Activated CD4-positive, alpha-beta T cell treated with anti-CD3 and anti-CD28 coated beads for 36 hours (primary cell): ENCODE measurements around the gene PHF5A. TPM values are rescaled to one million over a fixed set of nuclear protein-coding genes. Genes with fewer than 3 reads are reported as not detected.

Experiments
- ATAC-seq: fragments of 200-7000 bp; cut with Tn5 transposase; one replicate; pipeline ENCODE4 v1.10.0; 2021; ENCODE audit warnings: mild to moderate bottlenecking, moderate library complexity
- CTCF ChIA-PET: fragments of 350-600 bp; sonication (Branson Sonifier 250); formaldehyde crosslinking; loops from one replicate; lab custom pipeline; 2021; ENCODE audit warnings: antibody characterized with exemption; lab: Charles Lee
- POLR2A ChIA-PET: fragments of 350-600 bp; sonication (Branson Sonifier 250); formaldehyde crosslinking; loops from one replicate; lab custom pipeline; 2021; ENCODE audit warnings: antibody characterized with exemption, inconsistent platforms; lab: Charles Lee
- DNase-seq: peaks from one replicate; pipeline ENCODE4 v3.0.0-alpha.2; 2020
- H3K27ac Mint-ChIP-seq: one replicate; pipeline ENCODE4 v1.8.0; 2021; ENCODE audit warnings: mixed read lengths
- H3K27me3 Mint-ChIP-seq: one replicate; pipeline ENCODE4 v1.8.0; 2021; ENCODE audit warnings: mixed read lengths
- H3K36me3 Mint-ChIP-seq: one replicate; pipeline ENCODE4 v1.8.0; 2021; ENCODE audit warnings: low read depth, mixed read lengths
- H3K4me1 Mint-ChIP-seq: one replicate; pipeline ENCODE4 v1.8.0; 2021; ENCODE audit warnings: mixed read lengths
- H3K4me3 Mint-ChIP-seq: one replicate; pipeline ENCODE4 v1.8.0; 2021; ENCODE audit warnings: mild to moderate bottlenecking, moderate library complexity, mixed read lengths
- H3K9me3 Mint-ChIP-seq: one replicate; pipeline ENCODE4 v1.8.0; 2021; ENCODE audit warnings: low read depth, mixed read lengths
- intact Hi-C, 2 experiments: fragments of 100-400 bp; cut with DNase I in 1 of 2; cut with micrococcal nuclease in 1 of 2; formaldehyde crosslinking; loops; one replicate each; pipeline versions ENCODE4 v1.14.2 to v1.15.1; 2022 to 2024; cut with DNase I, micrococcal nuclease
- total RNA-seq, 2 experiments: library from RNA; stranded (reverse); gene quantifications; one replicate each; pipeline ENCODE4 v1.2.3, GENCODE V29; 2021

The PHF5A gene
- total RNA-seq, 2 experiments from 2014 or later = 54.5 to 61.1 TPM

DNA sequence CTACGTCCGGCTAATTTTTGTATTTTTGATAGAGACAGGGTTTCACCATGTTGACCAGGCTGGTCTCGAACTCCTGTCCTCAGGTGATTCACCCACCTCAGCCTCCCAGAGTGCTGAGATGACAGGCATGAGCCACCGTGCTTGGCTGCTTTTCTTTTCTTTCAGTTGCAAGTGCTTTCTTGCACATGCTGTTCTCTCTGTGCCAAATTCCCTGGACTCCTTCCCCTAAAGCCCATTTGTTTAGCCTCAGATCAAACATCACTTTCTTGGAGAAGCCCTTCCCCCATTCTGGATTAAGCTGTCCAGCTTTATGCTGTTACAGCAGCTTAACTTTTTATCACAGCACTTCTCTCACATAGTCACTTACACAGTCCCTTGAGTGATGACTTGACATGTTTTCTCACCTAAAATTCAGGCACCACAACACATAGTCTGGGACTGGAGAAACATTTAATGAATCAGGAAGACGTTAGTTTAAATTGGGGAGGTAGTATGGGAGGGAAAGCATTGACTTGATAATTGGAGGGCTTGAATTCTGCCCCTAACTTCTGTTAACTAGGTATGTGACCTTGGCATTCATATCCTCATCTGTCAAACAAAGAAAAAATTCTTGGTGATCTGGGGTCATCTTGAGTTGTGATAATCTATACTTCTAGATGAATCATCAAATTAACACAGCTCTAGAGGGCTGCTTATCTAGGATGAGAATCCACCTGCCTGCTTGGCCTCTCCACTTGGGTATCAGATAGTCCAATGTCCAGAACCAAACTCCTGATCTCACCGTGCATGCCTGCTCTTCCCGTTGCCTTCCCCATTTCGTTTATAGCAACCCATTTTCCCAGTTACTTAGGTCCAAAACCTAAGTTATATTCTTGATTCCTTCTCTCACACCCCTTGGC is 18.8 kb upstream of the PHF5A start:
- POLR2A ChIA-PET = no interaction called here
- no peak for DNase-seq
- Mint-ChIP-seq H3K4me1 (peaks cover 21% of the 10 kb centered on the region), H3K27me3 (no peaks in the 10 kb centered on the region), H3K4me3 (no peak overlapping the region), H3K36me3 (peaks cover 2% of the 10 kb centered on the region), H3K27ac (peak overlapping the region; percentile 18), H3K9me3 (no peaks in the 10 kb centered on the region)
- intact Hi-C loops = no loop called here
- CTCF ChIA-PET = no interaction called here
- no peak for ATAC-seq

DNA sequence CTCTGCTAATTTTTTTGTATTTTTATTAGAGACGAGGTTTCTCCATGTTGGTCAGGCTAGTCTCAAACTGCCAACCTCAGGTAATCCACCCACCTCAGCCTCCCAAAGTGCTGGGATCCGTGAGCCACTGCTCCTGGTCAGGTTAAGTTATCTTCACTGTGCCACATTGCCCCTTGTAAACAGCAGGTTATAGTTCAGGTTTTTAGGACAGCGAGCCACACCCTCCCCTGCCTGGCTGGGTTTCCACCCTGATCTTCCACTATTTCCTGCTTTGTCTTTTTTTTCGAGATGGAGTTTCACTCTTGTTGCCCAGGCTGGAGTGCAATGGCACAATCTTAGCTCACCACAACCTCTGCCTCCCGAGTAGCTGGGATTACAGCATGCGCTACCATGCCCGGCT is 16.5 kb upstream of the PHF5A start:
- Mint-ChIP-seq H3K4me3 (no peak overlapping the region), H3K9me3 (no peaks in the 10 kb centered on the region), H3K27ac (no peak overlapping the region), H3K4me1 (peaks cover 24% of the 10 kb centered on the region), H3K27me3 (no peaks in the 10 kb centered on the region), H3K36me3 (peaks cover 2% of the 10 kb centered on the region)
- intact Hi-C loops = no loop called here
- POLR2A ChIA-PET = no interaction called here
- CTCF ChIA-PET = interaction anchor here (1.2 kb wide), 1 partner anchor 81 kb away, joined by 4 read pairs; no protein-coding TSS in a partner anchor
- ATAC-seq (no peak), DNase-seq (no peak)

DNA sequence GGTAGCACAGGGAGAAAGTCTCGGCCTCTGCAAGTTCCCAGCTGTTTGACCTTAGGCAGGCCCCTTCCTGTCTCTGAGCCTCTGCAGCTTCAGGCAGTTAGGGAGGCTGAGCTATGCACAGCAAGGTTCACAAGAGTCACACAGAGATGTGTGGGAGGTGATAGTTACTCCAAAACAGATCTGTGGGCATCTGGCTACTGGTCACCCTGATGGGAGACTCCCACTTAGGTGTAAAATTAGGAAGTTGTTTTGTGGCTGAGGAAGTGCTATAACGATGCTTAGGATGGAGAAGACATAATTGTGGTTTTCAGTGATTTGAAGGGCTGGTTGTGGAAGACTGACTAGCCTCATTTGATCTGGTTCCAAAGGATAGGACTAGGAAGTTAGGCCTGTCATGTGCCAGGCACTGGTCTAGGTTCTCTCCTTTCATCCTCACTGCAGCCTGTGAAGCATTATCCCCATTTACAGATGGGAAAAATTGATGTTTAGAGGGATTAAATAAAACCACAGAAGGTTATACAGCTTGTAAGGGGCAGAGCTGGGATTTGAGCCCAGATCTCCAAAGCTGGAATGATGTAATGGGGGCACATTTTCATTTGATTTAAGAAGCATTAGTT is 13.9 kb upstream of the PHF5A start:
- H3K36me3 Mint-ChIP-seq = peaks cover 2% of the 10 kb centered on the region
- DNase-seq = no peak
- peaks cover 32% of the 10 kb centered on the region for H3K4me1 Mint-ChIP-seq
- intact Hi-C loops = no loop called here
- H3K9me3 Mint-ChIP-seq = no peaks in the 10 kb centered on the region
- ATAC-seq = peak; percentile 24
- no peak overlapping the region for H3K4me3 Mint-ChIP-seq
- ChIA-PET POLR2A (interaction anchor here (1.2 kb wide), 1 partner anchor 14 kb away, joined by 3 read pairs; the partner anchor contains the start of gene PHF5A), CTCF (interaction anchor here (0.7 to 1.2 kb wide), 4 partner anchors 9 to 270 kb away, joined by 3 to 6 read pairs (median 4); partner anchors contain the start of genes ACO2 and PHF5A)
- H3K27me3 Mint-ChIP-seq = no peaks in the 10 kb centered on the region
- H3K27ac Mint-ChIP-seq = no peak overlapping the region

DNA sequence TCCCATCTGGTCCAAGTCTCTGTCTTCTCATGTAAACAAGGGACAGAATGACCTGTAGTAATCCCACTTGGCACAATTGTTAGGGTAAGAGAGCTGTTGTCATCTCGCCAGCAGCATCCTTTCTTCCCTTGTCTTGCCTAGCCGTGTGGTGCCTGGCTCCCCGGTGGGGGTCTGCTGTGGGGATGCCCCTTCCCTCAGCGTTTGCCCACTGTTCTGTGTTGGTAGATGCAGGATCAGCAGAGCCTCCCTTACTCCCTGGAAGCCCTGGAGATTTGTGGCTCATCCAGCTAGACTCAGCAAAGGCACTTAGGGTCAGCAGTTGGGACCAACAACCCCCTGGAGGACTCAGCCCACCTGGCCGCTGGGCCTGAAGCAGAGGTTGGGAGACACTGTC is 13.4 kb upstream of the PHF5A start:
- no peak for DNase-seq
- no peak overlapping the region for H3K27ac Mint-ChIP-seq
- ChIA-PET CTCF (interaction anchor here (0.7 to 1.2 kb wide), 4 partner anchors 9 to 271 kb away, joined by 3 to 6 read pairs (median 4); partner anchors contain the start of genes ACO2 and PHF5A), POLR2A (interaction anchor here (1.2 kb wide), 1 partner anchor 13 kb away, joined by 3 read pairs; the partner anchor contains the start of gene PHF5A)
- H3K4me1 Mint-ChIP-seq = peaks cover 29% of the 10 kb centered on the region
- intact Hi-C loops = no loop called here
- H3K36me3 Mint-ChIP-seq = peaks cover 2% of the 10 kb centered on the region
- H3K27me3 Mint-ChIP-seq = no peaks in the 10 kb centered on the region
- ATAC-seq = no peak
- H3K9me3 Mint-ChIP-seq = no peaks in the 10 kb centered on the region
- H3K4me3 Mint-ChIP-seq = no peak overlapping the region

DNA sequence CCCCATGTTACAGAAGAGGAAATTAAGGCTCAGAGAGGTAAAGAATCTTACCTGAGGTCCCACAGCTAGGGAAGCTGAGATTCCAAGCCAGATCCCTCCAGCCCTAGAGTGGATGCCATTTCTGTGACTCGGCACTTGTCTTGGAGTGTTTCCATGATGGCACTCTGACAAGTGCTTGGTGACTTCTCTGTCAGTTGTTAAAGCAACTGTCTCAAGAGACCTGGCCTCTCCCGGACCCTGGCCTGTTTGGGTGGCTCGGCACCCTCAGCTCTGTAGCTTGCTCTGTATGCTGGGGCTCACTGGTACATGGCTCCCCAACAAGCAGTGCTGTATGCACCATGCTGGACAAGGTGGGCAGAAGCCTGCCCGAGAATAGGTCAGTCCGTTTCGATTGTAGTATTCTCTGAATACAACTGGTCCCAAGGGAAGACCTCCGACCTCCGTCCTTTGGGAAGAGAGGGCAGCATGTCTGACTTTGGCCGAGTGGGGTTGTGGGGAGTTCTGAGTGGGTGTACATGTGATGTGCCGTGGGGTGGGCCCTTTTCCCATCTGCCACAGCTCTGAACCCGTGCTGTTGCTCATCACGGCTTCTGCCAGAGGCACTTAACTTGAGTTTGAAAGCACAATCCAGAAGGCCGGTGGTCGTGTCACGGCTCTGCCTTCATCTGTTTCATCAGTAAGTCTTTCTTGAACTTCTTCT is 12.8 kb upstream of the PHF5A start:
- POLR2A ChIA-PET = interaction anchor here (0.5 to 1.2 kb wide), 3 partner anchors 13 to 54 kb away, joined by 3 read pairs; partner anchors contain the start of gene PHF5A
- intact Hi-C loops = no loop called here
- H3K4me1 Mint-ChIP-seq = peaks cover 29% of the 10 kb centered on the region

DNA sequence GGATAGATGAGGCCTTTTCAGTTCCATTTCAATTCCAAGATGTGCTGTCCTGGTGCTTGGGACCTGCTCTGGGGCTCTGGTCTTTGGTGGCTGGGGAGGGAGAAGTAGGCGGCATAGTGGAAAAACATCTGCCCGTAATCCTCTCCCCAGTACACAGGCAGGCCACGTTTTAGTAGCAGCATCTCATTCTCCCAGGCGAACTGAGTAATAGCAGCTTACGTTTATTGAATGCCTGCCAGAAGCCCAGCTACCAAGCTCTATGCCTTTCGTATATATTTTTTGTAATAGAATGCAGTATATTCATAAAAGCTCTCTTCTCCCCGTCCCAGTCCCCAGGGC is 11.9 kb upstream of the PHF5A start:
- Mint-ChIP-seq H3K9me3 (no peaks in the 10 kb centered on the region), H3K27ac (peak overlapping the region; percentile 20), H3K4me3 (no peak overlapping the region), H3K27me3 (no peaks in the 10 kb centered on the region), H3K4me1 (peaks cover 26% of the 10 kb centered on the region), H3K36me3 (no peaks in the 10 kb centered on the region)
- DNase-seq = no peak
- intact Hi-C loops = no loop called here
- ChIA-PET POLR2A (no interaction called here), CTCF (interaction anchor here (1.3 to 2.0 kb wide), 2 partner anchors 47 to 77 kb away, joined by 5 to 7 read pairs; no protein-coding TSS in a partner anchor)
- no peak for ATAC-seq

More for the DNA sequence above, 12.8 kb upstream of the PHF5A start:
- Mint-ChIP-seq H3K27me3 (no peaks in the 10 kb centered on the region), H3K36me3 (peaks cover 2% of the 10 kb centered on the region), H3K4me3 (no peak overlapping the region), H3K27ac (no peak overlapping the region), H3K9me3 (no peaks in the 10 kb centered on the region)
- CTCF ChIA-PET = interaction anchor here (1.2 to 2.0 kb wide), 4 partner anchors 13 to 77 kb away, joined by 3 to 7 read pairs (median 4); partner anchors contain the start of genes ACO2 and PHF5A
- no peak for DNase-seq
- no peak for ATAC-seq

DNA sequence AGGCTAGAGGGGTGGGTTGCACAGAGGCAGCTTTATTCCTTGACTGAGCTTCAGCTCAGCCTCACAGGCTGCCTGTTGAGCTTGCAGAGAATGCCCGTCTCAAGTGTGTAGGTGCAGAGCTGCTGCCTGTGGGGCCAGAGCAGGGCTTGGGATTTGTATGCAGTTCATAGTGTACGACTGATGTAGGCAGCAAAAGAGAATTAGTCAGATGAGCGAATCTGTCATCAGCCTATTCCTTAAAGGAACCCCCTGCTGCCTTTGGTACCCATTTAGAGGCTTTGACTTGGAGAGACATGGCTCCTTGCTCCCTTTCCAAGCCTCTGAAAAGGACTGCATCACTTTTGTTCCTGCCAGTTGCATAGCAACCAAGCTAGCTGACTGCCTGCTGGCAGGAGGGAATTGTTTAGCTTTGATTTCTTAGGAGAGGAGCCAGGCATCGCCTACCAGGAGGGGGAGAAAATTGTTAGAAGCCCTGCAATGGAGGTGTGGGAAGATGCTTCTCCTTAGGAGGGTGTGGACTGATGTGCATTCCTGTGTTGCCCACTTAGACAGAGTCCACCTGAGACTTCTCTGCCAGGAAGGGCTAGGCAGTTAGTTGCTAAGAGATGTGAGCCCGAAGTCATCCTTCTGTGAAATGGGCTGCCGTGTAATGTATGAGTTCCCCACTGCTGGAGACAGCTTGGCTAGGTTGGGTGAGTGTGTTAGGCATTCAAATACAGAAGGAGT is 11.3 kb upstream of the PHF5A start:
- Mint-ChIP-seq H3K36me3 (no peaks in the 10 kb centered on the region), H3K27ac (no peak overlapping the region), H3K9me3 (no peaks in the 10 kb centered on the region), H3K4me3 (no peak overlapping the region), H3K4me1 (peaks cover 23% of the 10 kb centered on the region), H3K27me3 (no peaks in the 10 kb centered on the region)
- ChIA-PET POLR2A (no interaction called here), CTCF (interaction anchor here (1.3 to 2.0 kb wide), 3 partner anchors 11 to 76 kb away, joined by 5 to 7 read pairs (median 7); partner anchors contain the start of genes ACO2 and PHF5A)
- DNase-seq (no peak), ATAC-seq (no peak)
- intact Hi-C loops = no loop called here

DNA sequence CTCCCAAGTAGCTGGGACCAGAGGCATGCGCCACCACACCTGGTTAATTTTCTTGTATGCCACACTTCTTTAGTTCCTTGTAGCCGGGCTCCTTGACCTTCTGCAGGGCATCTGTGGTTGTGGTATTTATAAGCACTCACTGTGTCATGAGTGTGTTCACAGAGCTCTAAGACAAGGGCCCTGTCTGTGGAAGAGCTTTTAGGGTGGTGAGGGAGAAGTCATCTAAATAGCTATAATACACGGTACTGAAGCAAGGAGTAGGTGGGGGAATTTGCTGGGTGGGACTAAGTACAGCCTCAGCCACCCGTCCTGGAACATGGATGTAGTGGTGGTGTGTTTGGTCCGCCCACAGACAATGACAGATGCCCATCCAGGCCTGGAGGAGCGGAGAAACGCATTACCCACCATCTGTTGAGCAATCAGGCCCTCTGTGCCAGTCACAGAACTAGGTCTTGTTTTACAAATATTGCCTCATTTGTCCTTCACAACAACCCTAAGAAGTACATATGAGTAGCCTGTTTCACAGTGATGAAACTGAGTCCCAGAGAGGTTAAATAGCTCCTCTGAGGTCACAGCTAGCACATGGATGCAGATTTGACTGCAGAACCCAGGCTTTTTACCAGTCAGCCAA is 10.5 kb upstream of the PHF5A start:
- DNase-seq (peak; percentile 27), ATAC-seq (peak; percentile 63)
- H3K27ac Mint-ChIP-seq = peak overlapping the region; percentile 7
- ChIA-PET CTCF (interaction anchor here (1.1 to 2.0 kb wide), 4 partner anchors 10 to 75 kb away, joined by 3 to 7 read pairs (median 5); partner anchors contain the start of genes ACO2 and PHF5A), POLR2A (interaction anchor here (0.8 to 0.9 kb wide), 2 partner anchors 10 to 262 kb away, joined by 5 read pairs; no protein-coding TSS in a partner anchor)
- H3K36me3 Mint-ChIP-seq = peaks cover under 1% of the 10 kb centered on the region
- no peak overlapping the region for H3K4me3 Mint-ChIP-seq
- no peaks in the 10 kb centered on the region for H3K27me3 Mint-ChIP-seq
- intact Hi-C loops = no loop called here
- H3K4me1 Mint-ChIP-seq = peaks cover 23% of the 10 kb centered on the region
- no peaks in the 10 kb centered on the region for H3K9me3 Mint-ChIP-seq

DNA sequence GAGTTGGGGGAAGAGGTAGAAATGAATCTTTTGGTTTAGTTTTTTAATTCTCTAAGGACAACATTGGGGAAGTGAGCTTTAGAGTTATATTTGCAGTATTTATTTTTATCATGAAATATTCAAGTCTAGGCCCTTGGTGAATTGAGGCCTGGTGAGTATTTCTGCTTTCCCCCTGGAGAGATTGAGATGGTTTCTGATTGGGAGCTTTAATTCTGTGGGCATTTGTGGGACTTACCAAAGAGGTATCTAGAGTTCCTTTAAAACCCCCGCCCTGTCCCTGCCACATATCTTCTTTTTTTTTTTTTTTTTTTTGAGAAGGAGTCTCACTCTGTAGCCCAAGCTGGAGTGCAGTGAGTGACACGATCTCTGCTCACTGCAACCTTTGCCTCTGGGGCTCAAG is 10.0 kb upstream of the PHF5A start:
- ChIA-PET CTCF (interaction anchor here (0.9 to 1.9 kb wide), 4 partner anchors 10 to 49 kb away, joined by 3 to 7 read pairs (median 3); partner anchors contain the start of genes ACO2 and PHF5A), POLR2A (interaction anchor here (0.8 to 0.9 kb wide), 2 partner anchors 10 to 261 kb away, joined by 5 read pairs; no protein-coding TSS in a partner anchor)
- Mint-ChIP-seq H3K9me3 (no peaks in the 10 kb centered on the region), H3K27me3 (no peaks in the 10 kb centered on the region), H3K36me3 (peaks cover 3% of the 10 kb centered on the region), H3K4me3 (no peak overlapping the region), H3K4me1 (peaks cover 26% of the 10 kb centered on the region), H3K27ac (no peak overlapping the region)
- intact Hi-C loops = no loop called here
- no peak for DNase-seq
- ATAC-seq = peak; percentile 8

DNA sequence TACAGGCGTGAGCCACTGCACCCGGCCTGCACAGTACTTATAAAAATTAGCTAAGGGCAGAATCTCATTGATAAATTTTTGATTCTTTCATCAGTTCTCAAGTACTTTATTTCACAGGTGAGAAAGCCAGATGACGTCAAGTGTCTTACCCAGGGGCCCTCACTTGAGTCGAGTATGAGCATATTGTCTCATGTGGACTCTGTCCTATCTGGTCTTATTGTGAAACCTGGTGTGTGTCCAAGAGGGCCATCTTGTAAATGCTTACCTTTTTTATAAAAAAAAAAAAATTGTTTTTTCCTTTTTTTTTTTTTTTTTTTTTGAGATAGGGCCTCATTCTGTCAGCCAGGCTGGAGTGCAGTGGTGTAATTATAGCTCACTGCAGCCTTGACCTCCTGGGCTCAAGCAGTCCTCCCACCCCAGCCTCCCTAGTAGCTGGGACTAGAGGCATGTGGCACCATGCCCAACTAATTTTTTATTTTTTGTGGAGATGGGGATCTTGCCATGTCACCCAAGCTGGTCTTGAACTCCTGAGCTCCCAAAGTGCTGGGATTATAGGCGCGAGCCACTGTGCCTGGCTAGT is 6.5 kb upstream of the PHF5A start:
- intact Hi-C loops = no loop called here
- ChIA-PET POLR2A (no interaction called here), CTCF (interaction anchor here (0.6 to 1.4 kb wide), 2 partner anchors 12 to 18 kb away, joined by 4 to 5 read pairs; no protein-coding TSS in a partner anchor)
- no peak for ATAC-seq
- Mint-ChIP-seq H3K9me3 (no peaks in the 10 kb centered on the region), H3K4me1 (peaks cover 43% of the 10 kb centered on the region), H3K27ac (no peak overlapping the region), H3K4me3 (no peak overlapping the region), H3K36me3 (peaks cover 3% of the 10 kb centered on the region), H3K27me3 (no peaks in the 10 kb centered on the region)
- no peak for DNase-seq
